Kidney epithelial cell (primary cell): ENCODE data around the gene DCDC2C. TPM values are rescaled to one million over a fixed set of nuclear protein-coding genes. Genes with fewer than 3 reads are reported as not detected.

Source experiments
- DNase-seq: peaks from one replicate; pipeline ENCODE4 v3.0.0-alpha.2; 2010; ENCODE audit warnings: low read depth
- H3K27me3 ChIP-seq: 2 replicates; pipeline ENCODE4 v1.6.0; 2011; ENCODE audit warnings: low read length; ENCODE audit not compliant: control insufficient read depth, insufficient read depth
- H3K36me3 ChIP-seq: 2 replicates; pipeline ENCODE4 v1.5.1; 2011; ENCODE audit warnings: low read length; ENCODE audit not compliant: control insufficient read depth, insufficient read depth
- H3K4me3 ChIP-seq: 2 replicates; pipeline ENCODE4 v1.5.1; 2011; ENCODE audit warnings: low read depth, mild to moderate bottlenecking, control low read depth, low read length
- total RNA-seq: library from RNA; depleted of rRNA; stranded (reverse); fragments of >200 nt; gene quantifications from 2 replicates; pipeline ENCODE4 v1.2.3, GENCODE V29; 2015
- TF ChIP-seq, protein P1 (sequence below): IDR thresholded peaks from 2 replicates; pipeline ENCODE4 v1.5.1; 2011; ENCODE audit warnings: mild to moderate bottlenecking, moderate library complexity, low read length, control low read depth, inconsistent platforms; ENCODE audit not compliant: insufficient read depth, poor library complexity, severe bottlenecking

DCDC2C gene
- total RNA-seq, 1 donor from 2014 or later, result not detected

DNA sequence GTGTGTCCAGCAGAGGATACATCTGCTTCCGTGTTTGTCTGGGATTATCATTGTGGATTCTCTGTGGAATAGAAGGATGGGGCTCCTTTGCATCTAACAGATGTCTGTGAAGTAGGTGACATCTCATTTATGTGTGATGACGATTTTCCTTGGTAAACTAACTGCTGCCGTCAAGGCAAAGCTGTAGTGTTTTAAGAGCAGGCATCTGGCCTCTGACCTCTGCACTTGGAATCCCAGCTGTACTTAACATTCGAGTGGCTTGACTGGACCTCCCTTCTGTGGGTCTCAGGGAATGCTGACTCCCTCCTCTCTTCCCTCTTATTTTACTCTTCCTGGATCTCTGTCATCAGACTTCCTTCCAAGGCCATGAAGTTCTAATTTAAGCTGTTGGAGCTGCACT, 56.4 kb downstream of the DCDC2C start:
- DNase-seq, result no peak
- TF ChIP-seq, protein P1, sequence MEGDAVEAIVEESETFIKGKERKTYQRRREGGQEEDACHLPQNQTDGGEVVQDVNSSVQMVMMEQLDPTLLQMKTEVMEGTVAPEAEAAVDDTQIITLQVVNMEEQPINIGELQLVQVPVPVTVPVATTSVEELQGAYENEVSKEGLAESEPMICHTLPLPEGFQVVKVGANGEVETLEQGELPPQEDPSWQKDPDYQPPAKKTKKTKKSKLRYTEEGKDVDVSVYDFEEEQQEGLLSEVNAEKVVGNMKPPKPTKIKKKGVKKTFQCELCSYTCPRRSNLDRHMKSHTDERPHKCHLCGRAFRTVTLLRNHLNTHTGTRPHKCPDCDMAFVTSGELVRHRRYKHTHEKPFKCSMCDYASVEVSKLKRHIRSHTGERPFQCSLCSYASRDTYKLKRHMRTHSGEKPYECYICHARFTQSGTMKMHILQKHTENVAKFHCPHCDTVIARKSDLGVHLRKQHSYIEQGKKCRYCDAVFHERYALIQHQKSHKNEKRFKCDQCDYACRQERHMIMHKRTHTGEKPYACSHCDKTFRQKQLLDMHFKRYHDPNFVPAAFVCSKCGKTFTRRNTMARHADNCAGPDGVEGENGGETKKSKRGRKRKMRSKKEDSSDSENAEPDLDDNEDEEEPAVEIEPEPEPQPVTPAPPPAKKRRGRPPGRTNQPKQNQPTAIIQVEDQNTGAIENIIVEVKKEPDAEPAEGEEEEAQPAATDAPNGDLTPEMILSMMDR, result no peak
- no peaks in the 10 kb centered on the region for H3K27me3 ChIP-seq
- no peak overlapping the region for H3K4me3 ChIP-seq
- H3K36me3 ChIP-seq, result no peaks in the 10 kb centered on the region

DNA sequence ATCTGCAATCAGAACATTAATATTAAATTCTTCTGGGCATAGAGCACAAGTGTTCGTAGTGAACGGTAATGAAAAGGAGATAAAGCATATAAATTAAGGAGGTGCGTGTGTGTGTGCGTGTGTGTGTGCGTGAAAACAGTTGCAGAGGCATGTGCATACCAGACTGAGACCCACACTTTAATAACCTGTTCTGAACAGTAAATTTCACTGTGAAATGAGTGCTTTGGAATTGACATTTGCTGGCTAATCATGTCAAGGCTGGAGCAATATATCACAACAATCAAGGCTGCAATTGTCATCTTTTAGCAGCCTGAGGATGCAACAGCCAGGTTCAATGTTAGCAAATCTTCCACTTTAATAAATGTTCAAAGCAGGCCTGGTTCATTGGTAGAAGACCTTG, 57.9 kb downstream of the DCDC2C start:
- no peak overlapping the region for H3K4me3 ChIP-seq
- H3K27me3 ChIP-seq, result no peaks in the 10 kb centered on the region
- H3K36me3 ChIP-seq, result no peaks in the 10 kb centered on the region
- DNase-seq, result no peak
- TF ChIP-seq, protein P1, result no peak

DNA sequence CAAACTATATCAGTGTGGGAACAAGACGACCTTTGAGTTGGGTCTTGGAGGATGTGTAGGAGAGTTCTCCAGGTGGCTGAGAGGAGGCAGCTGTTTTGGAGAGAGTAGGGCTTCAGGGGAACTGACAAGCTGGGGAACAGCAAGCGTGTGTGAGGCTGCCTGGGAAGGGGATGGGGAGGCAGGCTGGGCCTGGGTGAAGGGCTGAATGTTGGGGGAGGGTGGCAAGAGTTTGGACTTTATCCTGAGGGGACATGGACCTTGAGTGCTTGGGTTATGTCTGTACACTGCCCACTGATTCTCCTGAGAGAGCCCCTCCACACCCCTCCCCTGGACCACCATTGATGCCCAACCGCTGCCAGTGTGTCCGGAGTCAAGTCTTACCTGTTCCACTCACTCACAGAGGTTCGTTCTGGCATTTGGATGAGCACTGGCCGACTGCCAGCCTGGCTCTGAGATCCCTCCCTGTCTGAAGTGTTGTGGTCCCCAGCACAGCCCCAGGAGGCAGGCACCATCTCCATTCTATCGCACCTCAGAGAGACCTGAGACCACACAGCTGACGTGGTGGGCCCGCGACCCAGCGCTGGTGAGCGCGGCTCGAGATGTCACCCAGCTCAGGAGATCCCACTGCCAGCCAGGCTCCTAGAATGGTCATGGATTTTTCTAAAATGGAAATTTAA, 59.5 kb downstream of the DCDC2C start:
- TF ChIP-seq, protein P1, result no peak
- H3K4me3 ChIP-seq, result no peak overlapping the region
- H3K36me3 ChIP-seq, result no peaks in the 10 kb centered on the region

DNA sequence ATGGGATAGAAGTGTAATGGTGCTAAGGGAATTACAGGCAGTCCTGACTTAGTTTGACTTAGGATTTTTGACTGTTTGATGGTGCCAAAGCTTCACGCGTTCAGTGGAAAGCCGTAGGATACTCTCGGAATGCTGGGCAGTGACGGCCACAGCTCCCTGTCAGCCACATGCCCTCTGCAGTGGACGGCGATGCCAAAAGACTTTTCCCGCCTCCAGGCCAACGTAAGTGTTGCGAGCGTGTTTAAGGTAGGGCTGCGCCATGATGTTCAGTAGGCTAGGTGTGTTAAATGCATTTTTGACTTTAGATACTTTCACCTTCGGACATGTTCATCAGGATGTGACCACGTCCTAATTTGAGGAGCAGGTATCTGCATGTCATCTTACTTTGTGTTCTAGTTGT, 63.4 kb downstream of the DCDC2C start:
- no peaks in the 10 kb centered on the region for H3K27me3 ChIP-seq
- DNase-seq, result no peak
- no peaks in the 10 kb centered on the region for H3K36me3 ChIP-seq
- TF ChIP-seq, protein P1, result no peak
- H3K4me3 ChIP-seq, result no peak overlapping the region

More for the DNA sequence above, 59.5 kb downstream of the DCDC2C start:
- DNase-seq, result no peak
- H3K27me3 ChIP-seq, result no peaks in the 10 kb centered on the region

DNA sequence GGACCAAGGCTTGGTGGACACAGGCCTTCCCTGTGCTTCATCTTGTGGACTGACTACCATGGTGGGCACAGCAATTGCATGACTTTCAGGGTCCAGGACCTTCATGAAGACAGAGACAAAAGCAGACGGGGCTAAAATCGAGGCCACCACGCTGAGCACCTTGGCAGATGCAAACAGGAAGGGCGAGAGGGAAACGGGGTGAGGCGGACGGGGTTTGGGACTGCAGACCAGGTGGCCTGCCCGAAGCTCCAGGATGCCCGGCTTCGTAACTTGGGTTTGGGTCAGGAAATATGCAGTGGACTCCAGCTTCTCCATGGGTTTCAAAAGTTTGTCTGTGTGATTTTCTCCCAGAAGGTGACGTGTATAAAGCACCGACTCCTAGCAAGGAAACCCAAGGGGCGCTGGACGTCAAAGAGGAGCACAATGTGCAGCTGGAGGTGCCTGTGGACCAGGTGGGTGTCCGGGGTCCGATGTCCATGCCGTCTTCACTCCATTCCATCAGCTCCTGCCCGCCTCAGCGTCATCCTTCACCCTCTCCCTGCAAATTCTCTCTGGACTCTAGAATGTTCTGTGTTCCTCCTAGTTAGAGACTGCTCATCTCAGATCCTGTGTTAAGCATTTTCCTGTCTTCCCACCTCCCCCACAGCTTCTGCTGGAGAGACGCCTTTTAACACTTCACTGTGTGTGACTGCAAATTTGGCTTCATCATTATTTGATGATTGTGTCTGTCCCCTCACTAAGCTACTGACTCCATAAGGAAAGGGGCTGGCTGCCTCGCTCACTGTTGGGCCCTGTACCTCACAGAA, 65.8 kb downstream of the DCDC2C start:
- H3K36me3 ChIP-seq, result no peaks in the 10 kb centered on the region
- no peak overlapping the region for H3K4me3 ChIP-seq
- TF ChIP-seq, protein P1, result no peak
- no peaks in the 10 kb centered on the region for H3K27me3 ChIP-seq
- DNase-seq, result no peak

DNA sequence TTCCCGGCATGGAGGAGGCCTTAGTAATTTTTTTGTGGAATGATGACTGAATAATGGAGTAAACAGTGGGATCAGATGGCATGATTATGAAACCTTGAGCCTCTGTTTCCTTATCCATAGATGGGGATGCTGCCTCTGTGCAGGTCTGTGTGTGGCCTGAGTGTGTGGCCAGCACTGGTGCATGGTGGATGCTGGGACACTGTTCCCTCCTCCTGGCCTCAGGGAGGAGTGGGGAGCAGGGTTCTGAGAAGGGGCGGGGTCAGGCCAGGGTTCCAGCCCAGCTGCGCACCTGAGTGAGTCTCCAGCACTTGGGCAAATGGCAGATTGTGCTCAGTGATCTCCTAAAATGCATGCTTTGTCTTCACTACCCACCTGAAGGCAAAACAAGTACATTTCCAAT, 66.4 kb downstream of the DCDC2C start:
- no peak for DNase-seq

More for the DNA sequence above, 66.4 kb downstream of the DCDC2C start:
- H3K36me3 ChIP-seq, result no peaks in the 10 kb centered on the region
- TF ChIP-seq, protein P1, result no peak
- no peaks in the 10 kb centered on the region for H3K27me3 ChIP-seq
- no peak overlapping the region for H3K4me3 ChIP-seq
